Measurements from ENCODE around the gene GALNT15.

Gene GALNT15

DNA sequence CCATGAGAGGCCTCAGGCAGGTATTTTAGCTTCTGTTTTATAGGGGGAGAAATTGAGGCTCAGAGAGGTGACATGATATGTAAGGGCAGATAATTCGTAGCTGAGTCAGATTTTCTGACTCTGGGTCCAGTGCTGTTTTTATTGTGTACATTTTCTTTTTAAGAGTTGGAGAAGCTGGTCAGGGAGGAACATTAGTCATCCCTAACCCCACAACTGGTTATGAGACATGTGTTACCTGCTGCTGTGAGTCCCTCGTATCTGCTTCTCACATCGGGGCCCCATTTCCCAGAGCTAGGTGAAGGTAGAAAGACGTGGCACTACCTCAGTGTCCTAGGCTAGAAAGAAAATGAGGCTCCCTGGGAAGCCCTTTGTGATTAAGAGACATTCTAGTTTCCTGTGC lies 28.6 kb downstream of the GALNT15 start:
- no peaks in the 10 kb centered on the region for H3K36me3 ChIP-seq (ENCODE audit: insufficient read depth, low read length)
- H3K27me3 ChIP-seq (ENCODE audit: insufficient read depth, low read length), result no peaks in the 10 kb centered on the region
- H3K79me2 ChIP-seq (ENCODE audit: insufficient read depth, low read length), result no peaks in the 10 kb centered on the region
- H3K27ac ChIP-seq (ENCODE audit: low read depth, low read length, poor library complexity, severe bottlenecking), result no peak overlapping the region
- H3K4me2 ChIP-seq (ENCODE audit: low read length), result no peak overlapping the region
- H3K4me1 ChIP-seq (ENCODE audit: insufficient read depth, low read length, severe bottlenecking), result no peaks in the 10 kb centered on the region
- H4K20me1 ChIP-seq (ENCODE audit: insufficient read depth, low read length), result no peaks in the 10 kb centered on the region
- H3K9ac ChIP-seq (ENCODE audit: low read length), result no peak overlapping the region
- H3K9me2 ChIP-seq (ENCODE audit: low read depth, low read length), result no peaks in the 10 kb centered on the region
- no peaks in the 10 kb centered on the region for H3F3A ChIP-seq (ENCODE audit: insufficient read depth, low read length)
- H2AFZ ChIP-seq (ENCODE audit: low read length), result no peak overlapping the region
- TF ChIP-seq, protein P1, sequence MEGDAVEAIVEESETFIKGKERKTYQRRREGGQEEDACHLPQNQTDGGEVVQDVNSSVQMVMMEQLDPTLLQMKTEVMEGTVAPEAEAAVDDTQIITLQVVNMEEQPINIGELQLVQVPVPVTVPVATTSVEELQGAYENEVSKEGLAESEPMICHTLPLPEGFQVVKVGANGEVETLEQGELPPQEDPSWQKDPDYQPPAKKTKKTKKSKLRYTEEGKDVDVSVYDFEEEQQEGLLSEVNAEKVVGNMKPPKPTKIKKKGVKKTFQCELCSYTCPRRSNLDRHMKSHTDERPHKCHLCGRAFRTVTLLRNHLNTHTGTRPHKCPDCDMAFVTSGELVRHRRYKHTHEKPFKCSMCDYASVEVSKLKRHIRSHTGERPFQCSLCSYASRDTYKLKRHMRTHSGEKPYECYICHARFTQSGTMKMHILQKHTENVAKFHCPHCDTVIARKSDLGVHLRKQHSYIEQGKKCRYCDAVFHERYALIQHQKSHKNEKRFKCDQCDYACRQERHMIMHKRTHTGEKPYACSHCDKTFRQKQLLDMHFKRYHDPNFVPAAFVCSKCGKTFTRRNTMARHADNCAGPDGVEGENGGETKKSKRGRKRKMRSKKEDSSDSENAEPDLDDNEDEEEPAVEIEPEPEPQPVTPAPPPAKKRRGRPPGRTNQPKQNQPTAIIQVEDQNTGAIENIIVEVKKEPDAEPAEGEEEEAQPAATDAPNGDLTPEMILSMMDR (IDR thresholded peaks at IDR 0.05; ENCODE audit: low read length), result no peak
- no peak for TF ChIP-seq EZH2 (IDR thresholded peaks at IDR 0.05; ENCODE audit: borderline replicate concordance, low read length)
- no peak overlapping the region for H3K4me3 ChIP-seq (ENCODE audit: low read depth, low read length, poor library complexity, severe bottlenecking)
- H3K9me3 ChIP-seq (ENCODE audit: low read length), result no peaks in the 10 kb centered on the region

DNA sequence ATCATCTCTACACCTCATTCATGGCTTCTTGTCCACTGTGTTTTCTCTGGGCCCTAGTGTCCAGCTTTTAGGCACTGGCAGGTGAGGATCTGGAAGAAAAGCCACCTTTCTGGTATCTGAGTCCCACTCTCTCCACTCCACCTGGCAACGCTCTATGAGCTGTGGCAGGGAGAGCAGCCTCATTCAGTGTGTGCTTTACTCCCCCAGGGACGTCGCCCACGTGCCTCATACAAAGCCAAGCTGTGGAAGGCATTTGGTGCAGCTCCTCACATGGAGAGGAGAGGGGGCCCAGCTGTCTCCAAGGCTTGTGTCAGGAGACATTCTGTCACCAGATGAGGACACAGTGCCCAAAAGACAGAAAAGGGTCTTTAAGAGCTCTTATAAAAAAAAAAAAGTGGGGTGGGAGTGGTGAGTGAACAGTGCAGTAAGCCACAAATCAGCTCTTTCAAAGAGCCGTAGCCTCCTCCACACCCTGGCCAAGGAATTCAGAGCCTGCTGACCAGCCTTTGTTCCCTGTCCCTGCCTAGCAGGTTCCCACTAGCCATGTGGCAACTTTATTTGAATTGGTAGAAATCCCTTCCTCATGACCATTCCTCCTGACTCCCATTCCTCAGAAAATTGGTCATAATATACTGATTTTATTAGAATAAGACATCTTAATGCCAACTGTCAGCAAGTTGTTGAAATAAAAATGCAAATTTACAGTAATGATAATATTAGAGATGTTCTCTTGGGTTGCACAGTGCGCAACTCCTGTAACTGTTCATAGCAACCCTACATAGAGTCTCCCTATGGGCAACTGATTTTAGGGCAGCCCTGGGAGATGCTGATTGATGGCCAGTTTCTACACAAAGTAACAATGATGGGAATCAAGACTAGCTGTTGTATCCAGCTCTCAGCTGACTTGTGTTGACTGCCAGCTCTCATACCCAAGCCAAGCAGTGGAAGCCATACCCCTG lies 29.5 kb downstream of the GALNT15 start:
- TF ChIP-seq, protein P1 (IDR thresholded peaks at IDR 0.05; ENCODE audit: low read length), result no peak
- TF ChIP-seq EZH2 (IDR thresholded peaks at IDR 0.05; ENCODE audit: borderline replicate concordance, low read length), result no peak
- Histone ChIP-seq H3K4me3 (ENCODE audit: low read depth, low read length, poor library complexity, severe bottlenecking) (no peak overlapping the region), H3K27me3 (ENCODE audit: insufficient read depth, low read length) (no peaks in the 10 kb centered on the region), H4K20me1 (ENCODE audit: insufficient read depth, low read length) (no peaks in the 10 kb centered on the region), H3K9ac (ENCODE audit: low read length) (no peak overlapping the region), H3K79me2 (ENCODE audit: insufficient read depth, low read length) (no peaks in the 10 kb centered on the region), H2AFZ (ENCODE audit: low read length) (no peak overlapping the region), H3K27ac (ENCODE audit: low read depth, low read length, poor library complexity, severe bottlenecking) (no peak overlapping the region), H3F3A (ENCODE audit: insufficient read depth, low read length) (no peaks in the 10 kb centered on the region), H3K4me1 (ENCODE audit: insufficient read depth, low read length, severe bottlenecking) (no peaks in the 10 kb centered on the region), H3K4me2 (ENCODE audit: low read length) (no peak overlapping the region), H3K36me3 (ENCODE audit: insufficient read depth, low read length) (no peaks in the 10 kb centered on the region), H3K9me2 (ENCODE audit: low read depth, low read length) (no peaks in the 10 kb centered on the region), H3K9me3 (ENCODE audit: low read length) (no peaks in the 10 kb centered on the region)

DNA sequence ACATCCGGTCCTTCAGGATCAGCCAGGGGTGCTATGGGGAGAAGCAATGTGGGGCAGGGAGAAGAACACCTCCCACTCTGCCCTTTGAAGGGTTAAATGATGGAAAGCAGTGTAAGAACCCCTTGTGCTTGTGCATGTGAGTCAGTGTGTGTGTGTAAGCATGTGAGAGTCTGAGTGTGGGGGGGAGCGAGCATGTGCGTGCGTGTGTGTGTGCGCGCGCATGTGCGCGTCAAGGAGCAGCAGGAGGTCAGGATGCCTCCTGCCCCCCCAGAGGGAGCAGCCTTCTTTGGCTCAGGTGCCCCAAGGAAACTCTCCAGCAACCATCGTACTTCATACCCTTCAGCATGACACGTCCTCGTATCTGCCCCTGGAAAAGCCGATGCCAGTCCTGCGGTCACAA lies 30.3 kb downstream of the GALNT15 start:
- no peak overlapping the region for H3K4me3 ChIP-seq (ENCODE audit: low read depth, low read length, poor library complexity, severe bottlenecking)

More for the DNA sequence above, 30.3 kb downstream of the GALNT15 start:
- Histone ChIP-seq H3F3A (ENCODE audit: insufficient read depth, low read length) (no peaks in the 10 kb centered on the region), H3K9me3 (ENCODE audit: low read length) (no peaks in the 10 kb centered on the region), H3K27ac (ENCODE audit: low read depth, low read length, poor library complexity, severe bottlenecking) (no peak overlapping the region), H3K79me2 (ENCODE audit: insufficient read depth, low read length) (no peaks in the 10 kb centered on the region), H3K4me1 (ENCODE audit: insufficient read depth, low read length, severe bottlenecking) (no peaks in the 10 kb centered on the region), H3K36me3 (ENCODE audit: insufficient read depth, low read length) (no peaks in the 10 kb centered on the region), H2AFZ (ENCODE audit: low read length) (no peak overlapping the region), H3K4me2 (ENCODE audit: low read length) (no peak overlapping the region), H3K9me2 (ENCODE audit: low read depth, low read length) (no peaks in the 10 kb centered on the region), H3K9ac (ENCODE audit: low read length) (no peak overlapping the region), H4K20me1 (ENCODE audit: insufficient read depth, low read length) (no peaks in the 10 kb centered on the region), H3K27me3 (ENCODE audit: insufficient read depth, low read length) (no peaks in the 10 kb centered on the region)
- TF ChIP-seq, protein P1 (IDR thresholded peaks at IDR 0.05; ENCODE audit: low read length), result no peak
